ENCODE measurements around the gene MYOG. TPM values are rescaled to one million over a fixed set of nuclear protein-coding genes. Genes with fewer than 3 reads are reported as not detected.

The MYOG gene
- total and polyA plus RNA-seq, 2 of the 13 experiments (the other 11 are each of a cell fraction or from before 2014, with no cell fraction given): not detected

- POLR2A ChIA-PET: no interaction called here
Measured at GRCh38 chr1:203091761-203092330, 6.0 kb upstream of the MYOG start.

GRCh38 chr1:203091199-203091477, 5.3 kb upstream of the MYOG start:
- ChIA-PET POLR2A (no interaction called here), CTCF (ENCODE audit: low intra/inter-chr PET ratio, low total read pairs) (no interaction called here)
- DNase-seq (ENCODE audit: low spot score): no peak
- no TSS peak for BruUV-seq (replicated peaks)
- H3K4me3 ChIP-seq (replicated peaks in 1 of 3; ENCODE audit: insufficient read depth in 1 of 3, low read depth in 2 of 3, low read length in 3 of 3): no peak overlapping the region
- no peak overlapping the region for H3K4me2 ChIP-seq (ENCODE audit: low read depth, low read length)
- no peaks in the 10 kb centered on the region for H3K4me1 ChIP-seq (ENCODE audit: insufficient read depth, low read length)
- FAIRE-seq: no peak
- H3K27me3 ChIP-seq (ENCODE audit: control insufficient read depth in 1 of 2, insufficient read depth in 2 of 2, low read length in 2 of 2): peaks cover 3 to 12% of the 10 kb centered on the region in 2 experiments; a peak in 4 of 5 replicates
- H3K27ac ChIP-seq (ENCODE audit: extremely low read length, insufficient read depth, low read length): no peak overlapping the region
- no peaks in the 10 kb centered on the region for H3K79me2 ChIP-seq (ENCODE audit: insufficient read depth, low read length)
- H3K9me3 ChIP-seq (ENCODE audit: low read length): peaks cover 13% of the 10 kb centered on the region; the same call in 1 of the 2 replicates
- H2AFZ ChIP-seq (ENCODE audit: low read length): no peak overlapping the region
- in situ Hi-C loops (cut with HindIII; ENCODE audit: extremely low pct_ligation_motif_present, low pct_unique_long_range_greater_than_20kb): no loop called here
- H4K20me1 ChIP-seq (ENCODE audit: insufficient read depth, low read length): no peaks in the 10 kb centered on the region
- TF ChIP-seq ZNF136 (CRISPR knock-in tag; IDR thresholded peaks at IDR 0.05; ENCODE audit: low read depth) (no peak), KIAA2018 (CRISPR knock-in tag; IDR thresholded peaks at IDR 0.05; ENCODE audit: borderline replicate concordance) (no peak)
- WGBS (ENCODE audit: low lambda C conversion rate): 24% methylated on average over 4 of the region's 4 CpGs
- intact Hi-C loops (cut with micrococcal nuclease; ENCODE audit: unreplicated experiment): no loop called here
- H3K9ac ChIP-seq (ENCODE audit: insufficient read depth, low read depth, low read length): no peak overlapping the region
- no peaks in the 10 kb centered on the region for H3K36me3 ChIP-seq (replicated peaks in 1 of 2; ENCODE audit: control insufficient read depth in 1 of 2, insufficient read depth in 2 of 2, low read length in 2 of 2)
- ATAC-seq: no peak

More at GRCh38 chr1:203091761-203092330, 6.0 kb upstream of the MYOG start:
- DNase-seq (ENCODE audit: low spot score) (no peak), FAIRE-seq (no peak), ATAC-seq (no peak)
- peaks cover 13% of the 10 kb centered on the region; the same call in 1 of the 2 replicates for H3K9me3 ChIP-seq (ENCODE audit: low read length)
- no peak overlapping the region for H3K27ac ChIP-seq (ENCODE audit: extremely low read length, insufficient read depth, low read length)
- in situ Hi-C loops (cut with HindIII; ENCODE audit: extremely low pct_ligation_motif_present, low pct_unique_long_range_greater_than_20kb): no loop called here
- H3K4me2 ChIP-seq (ENCODE audit: low read depth, low read length): no peak overlapping the region
- intact Hi-C loops (cut with micrococcal nuclease; ENCODE audit: unreplicated experiment): no loop called here
- no peak overlapping the region for H2AFZ ChIP-seq (ENCODE audit: low read length)
- WGBS (ENCODE audit: low lambda C conversion rate): 30% methylated on average over 6 of the region's 6 CpGs
- H4K20me1 ChIP-seq (ENCODE audit: insufficient read depth, low read length): no peaks in the 10 kb centered on the region
- no peaks in the 10 kb centered on the region for H3K79me2 ChIP-seq (ENCODE audit: insufficient read depth, low read length)
- no peaks in the 10 kb centered on the region for H3K4me1 ChIP-seq (ENCODE audit: insufficient read depth, low read length)
- peaks cover 3 to 5% of the 10 kb centered on the region in 2 experiments; a peak in 3 of 5 replicates for H3K27me3 ChIP-seq (ENCODE audit: control insufficient read depth in 1 of 2, insufficient read depth in 2 of 2, low read length in 2 of 2)
- BruUV-seq (replicated peaks): no TSS peak
- no peaks in the 10 kb centered on the region for H3K36me3 ChIP-seq (replicated peaks in 1 of 2; ENCODE audit: control insufficient read depth in 1 of 2, insufficient read depth in 2 of 2, low read length in 2 of 2)
- CTCF ChIA-PET (ENCODE audit: low intra/inter-chr PET ratio, low total read pairs): no interaction called here
- H3K9ac ChIP-seq (ENCODE audit: insufficient read depth, low read depth, low read length): no peak overlapping the region
- TF ChIP-seq ZNF747 (CRISPR knock-in tag; IDR thresholded peaks at IDR 0.05; ENCODE audit: borderline replicate concordance): no peak
- TF ChIP-seq ZNF20 (CRISPR knock-in tag; IDR thresholded peaks at IDR 0.05): no peak
- no peak for TF ChIP-seq ZNF496 (CRISPR knock-in tag; IDR thresholded peaks at IDR 0.05; ENCODE audit: insufficient replicate concordance)
- no peak for TF ChIP-seq KAT8 (CRISPR knock-in tag; IDR thresholded peaks at IDR 0.05)
- no peak for TF ChIP-seq PHB2 (IDR thresholded peaks at IDR 0.05; ENCODE audit: partially characterized antibody)
- TF ChIP-seq MXD4 (CRISPR knock-in tag; IDR thresholded peaks at IDR 0.05): no peak
- no peak overlapping the region for H3K4me3 ChIP-seq (replicated peaks in 1 of 3; ENCODE audit: insufficient read depth in 1 of 3, low read depth in 2 of 3, low read length in 3 of 3)
